HepG2 (cell line): ENCODE data around the gene FBXO2. TPM values are rescaled to one million over a fixed set of nuclear protein-coding genes. Genes with fewer than 3 reads are reported as not detected.
A peak's percentile ranks its signal among the peaks of the same experiment; 100 is the strongest.

Source experiments
- ATF7-NPFF ChIP-seq: sonication (generic); formaldehyde crosslinking; IDR thresholded peaks from 2 replicates; pipeline ENCODE4 v1.8.1; 2023; ENCODE audit warnings: mild to moderate bottlenecking, low read depth, missing genetic modification reagents, moderate library complexity
- HHEX ChIP-seq: IDR thresholded peaks from 2 replicates; pipeline ENCODE4 v1.6.1; 2016; ENCODE audit warnings: control low read depth
- KLF11 ChIP-seq: IDR thresholded peaks from 2 replicates; pipeline ENCODE4 v1.6.1; 2016; ENCODE audit warnings: missing compliant biosample characterization
- PCBP2 ChIP-seq: fragments of 200-400 bp; formaldehyde crosslinking; optimal IDR thresholded peaks from 2 replicates; pipeline ENCODE3; 2018; ENCODE audit warnings: low read length, low read depth; ENCODE audit not compliant: poor library complexity, severe bottlenecking
- RARA ChIP-seq: IDR thresholded peaks from 2 replicates; pipeline ENCODE4 v1.6.1; 2016; ENCODE audit warnings: missing genetic modification reagents, missing compliant biosample characterization
- RFX5 ChIP-seq: IDR thresholded peaks from 2 replicates; pipeline ENCODE4 v1.6.1; 2011; ENCODE audit warnings: low read depth, low read length, improper control_type of control experiment
- THRA ChIP-seq: sonication (generic); formaldehyde crosslinking; IDR thresholded peaks from 2 replicates; pipeline ENCODE4 v1.4.0; 2020; ENCODE audit warnings: missing genetic modification reagents, borderline replicate concordance
- YEATS2 ChIP-seq: sonication (generic); formaldehyde crosslinking; IDR thresholded peaks from 2 replicates; pipeline ENCODE4 v1.4.0; 2020; ENCODE audit warnings: missing genetic modification reagents, borderline replicate concordance
- ZBTB49 ChIP-seq: sonication (generic); formaldehyde crosslinking; IDR thresholded peaks from 2 replicates; pipeline ENCODE4 v1.4.0; 2020; ENCODE audit warnings: missing genetic modification reagents, borderline replicate concordance
- ZFAT ChIP-seq: sonication (generic); formaldehyde crosslinking; conservative IDR thresholded peaks from 2 replicates; pipeline ENCODE4 v1.8.1; 2023; ENCODE audit warnings: missing genetic modification reagents, inconsistent platforms
- ZFP62 ChIP-seq: sonication (generic); formaldehyde crosslinking; IDR thresholded peaks from 2 replicates; pipeline ENCODE4 v1.4.0; 2020; ENCODE audit warnings: missing genetic modification reagents
- ZNF17 ChIP-seq: sonication (generic); formaldehyde crosslinking; IDR thresholded peaks from 2 replicates; pipeline ENCODE4 v1.5.0; 2020; ENCODE audit warnings: mild to moderate bottlenecking, missing genetic modification reagents
- ZNF282 ChIP-seq: fragments of 450-650 bp; IDR thresholded peaks from 2 replicates; pipeline ENCODE4 v1.6.1; 2018; ENCODE audit not compliant: partially characterized antibody
- ZNF333 ChIP-seq: sonication (generic); formaldehyde crosslinking; IDR thresholded peaks from 2 replicates; pipeline ENCODE4 v1.4.0; 2020; ENCODE audit warnings: mild to moderate bottlenecking, missing genetic modification reagents, borderline replicate concordance
- ZNF432 ChIP-seq: sonication (generic); formaldehyde crosslinking; IDR thresholded peaks from 2 replicates; pipeline ENCODE4 v1.5.0; 2020; ENCODE audit warnings: missing genetic modification reagents, mild to moderate bottlenecking, borderline replicate concordance
- ZNF451 ChIP-seq: sonication (generic); formaldehyde crosslinking; IDR thresholded peaks from 2 replicates; pipeline ENCODE4 v1.5.0; 2020; ENCODE audit warnings: mild to moderate bottlenecking, missing genetic modification reagents
- ZNF547 ChIP-seq: sonication (generic); formaldehyde crosslinking; IDR thresholded peaks from 2 replicates; pipeline ENCODE4 v1.5.1; 2020; ENCODE audit warnings: mild to moderate bottlenecking, missing genetic modification reagents
- ZNF780A ChIP-seq: sonication (generic); formaldehyde crosslinking; IDR thresholded peaks from 2 replicates; pipeline ENCODE4 v1.8.0; 2022; ENCODE audit warnings: mild to moderate bottlenecking, missing genetic modification reagents, moderate library complexity
- polyA plus RNA-seq, 8 experiments: library from polyadenylated mRNA; depleted of rRNA in 3 of 8; stranded (reverse) in 7 of 8; unstranded in 1 of 8; fragments of >200 nt; fragmentation: Illumina TruSeq in 4 of 8; extraction: Trizol in 4 of 8; gene quantifications; 2 replicates each; pipeline versions ENCODE4 v1.2.1 to v1.2.3, GENCODE V29; 2011 to 2016; ENCODE audit warnings: low read depth in 4 of 8, missing spikeins in 1 of 8, mixed read lengths in 1 of 8; ENCODE audit not compliant: insufficient read depth in 1 of 8
- total RNA-seq, 5 experiments: library from RNA; depleted of rRNA; stranded (reverse); fragments of >200 nt; fragmentation: Illumina TruSeq; extraction: Trizol; gene quantifications; 2 replicates each; pipeline ENCODE4 v1.2.3, GENCODE V29; 2016; ENCODE audit warnings: low read depth in 1 of 5
- TF ChIP-seq, protein P1 (sequence below): sonication (generic); formaldehyde crosslinking; IDR thresholded peaks from 2 replicates; pipeline ENCODE4 v1.5.0; 2020; ENCODE audit warnings: mild to moderate bottlenecking, missing genetic modification reagents
- TF ChIP-seq, protein P2 (sequence below): sonication (generic); formaldehyde crosslinking; IDR thresholded peaks from 2 replicates; pipeline ENCODE4 v1.8.0; 2023; ENCODE audit warnings: mild to moderate bottlenecking, missing genetic modification reagents
- TF ChIP-seq, protein P3 (sequence below): sonication (generic); formaldehyde crosslinking; IDR thresholded peaks from 2 replicates; pipeline ENCODE4 v1.5.0; 2020; ENCODE audit warnings: missing genetic modification reagents

Gene FBXO2
- total and polyA plus RNA-seq, 2 of the 13 experiments (the other 11 are each of a cell fraction or from before 2014, with no cell fraction given) = 79.3 to 112 TPM

DNA sequence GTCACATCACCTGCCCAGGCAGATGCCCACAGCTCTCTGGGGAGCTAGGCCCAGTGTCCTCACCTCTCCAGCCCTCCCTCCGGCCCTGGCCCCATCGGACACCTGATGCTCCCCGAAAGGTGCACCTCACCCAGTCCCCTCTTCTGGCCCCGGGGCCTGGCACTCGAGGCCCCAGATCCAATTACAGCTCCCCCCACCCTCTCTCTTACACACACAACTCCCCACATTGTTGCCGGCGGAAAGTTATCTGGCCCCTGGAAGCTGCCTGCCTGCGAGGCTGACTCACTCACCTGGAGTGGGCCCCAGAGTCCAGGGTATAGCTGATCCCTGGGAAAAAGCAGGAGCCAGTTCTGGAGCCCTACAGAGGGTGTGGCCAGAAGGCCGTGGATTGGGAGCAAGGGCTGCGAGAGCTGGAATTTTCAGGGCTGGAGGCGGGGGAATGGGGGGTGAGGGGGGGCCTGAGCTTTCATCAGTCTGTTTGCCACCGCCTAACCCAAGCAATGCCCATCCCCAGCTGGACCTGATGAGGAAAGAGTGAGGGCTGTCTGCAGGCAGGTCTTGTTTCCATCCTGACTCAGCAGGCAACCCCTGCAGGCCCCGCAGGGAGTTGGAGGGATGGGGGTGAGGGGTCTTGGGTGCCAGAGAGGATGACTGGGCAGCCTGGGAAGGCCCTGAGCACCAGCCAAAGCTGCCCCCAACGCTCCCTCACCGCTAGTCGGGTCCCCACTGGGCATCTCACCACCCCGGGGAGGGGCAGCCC is 948 bp downstream of the FBXO2 start (continued):
- TF ChIP-seq, protein P1, sequence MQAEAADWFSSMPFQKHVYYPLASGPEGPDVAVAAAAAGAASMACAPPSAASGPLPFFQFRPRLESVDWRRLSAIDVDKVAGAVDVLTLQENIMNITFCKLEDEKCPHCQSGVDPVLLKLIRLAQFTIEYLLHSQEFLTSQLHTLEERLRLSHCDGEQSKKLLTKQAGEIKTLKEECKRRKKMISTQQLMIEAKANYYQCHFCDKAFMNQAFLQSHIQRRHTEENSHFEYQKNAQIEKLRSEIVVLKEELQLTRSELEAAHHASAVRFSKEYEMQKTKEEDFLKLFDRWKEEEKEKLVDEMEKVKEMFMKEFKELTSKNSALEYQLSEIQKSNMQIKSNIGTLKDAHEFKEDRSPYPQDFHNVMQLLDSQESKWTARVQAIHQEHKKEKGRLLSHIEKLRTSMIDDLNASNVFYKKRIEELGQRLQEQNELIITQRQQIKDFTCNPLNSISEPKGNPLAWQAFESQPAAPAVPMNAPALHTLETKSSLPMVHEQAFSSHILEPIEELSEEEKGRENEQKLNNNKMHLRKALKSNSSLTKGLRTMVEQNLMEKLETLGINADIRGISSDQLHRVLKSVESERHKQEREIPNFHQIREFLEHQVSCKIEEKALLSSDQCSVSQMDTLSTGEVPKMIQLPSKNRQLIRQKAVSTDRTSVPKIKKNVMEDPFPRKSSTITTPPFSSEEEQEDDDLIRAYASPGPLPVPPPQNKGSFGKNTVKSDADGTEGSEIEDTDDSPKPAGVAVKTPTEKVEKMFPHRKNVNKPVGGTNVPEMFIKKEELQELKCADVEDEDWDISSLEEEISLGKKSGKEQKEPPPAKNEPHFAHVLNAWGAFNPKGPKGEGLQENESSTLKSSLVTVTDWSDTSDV (CRISPR knock-in tag) = no peak
- TF ChIP-seq RARA (CRISPR knock-in tag) = 0 out of 2 replicates have a peak, but pooled peaks have one; percentile 33
- TF ChIP-seq ZNF17 (CRISPR knock-in tag) = no peak
- no peak for TF ChIP-seq RFX5
- TF ChIP-seq HHEX (CRISPR knock-in tag) = no peak
- no peak for TF ChIP-seq ZNF451 (CRISPR knock-in tag)
- no peak for TF ChIP-seq ZNF780A
- TF ChIP-seq ZNF432 = no peak
- no peak for TF ChIP-seq ZNF282
- TF ChIP-seq KLF11 (CRISPR knock-in tag) = no peak; the same call in 1 of the 2 replicates
- no peak for TF ChIP-seq ZNF333
- TF ChIP-seq ATF7-NPFF = no peak
- TF ChIP-seq YEATS2 (CRISPR knock-in tag) = no peak; the same call in 1 of the 2 replicates
- no peak for TF ChIP-seq ZFP62 (CRISPR knock-in tag)
- no peak for TF ChIP-seq ZBTB49
- TF ChIP-seq, protein P2, sequence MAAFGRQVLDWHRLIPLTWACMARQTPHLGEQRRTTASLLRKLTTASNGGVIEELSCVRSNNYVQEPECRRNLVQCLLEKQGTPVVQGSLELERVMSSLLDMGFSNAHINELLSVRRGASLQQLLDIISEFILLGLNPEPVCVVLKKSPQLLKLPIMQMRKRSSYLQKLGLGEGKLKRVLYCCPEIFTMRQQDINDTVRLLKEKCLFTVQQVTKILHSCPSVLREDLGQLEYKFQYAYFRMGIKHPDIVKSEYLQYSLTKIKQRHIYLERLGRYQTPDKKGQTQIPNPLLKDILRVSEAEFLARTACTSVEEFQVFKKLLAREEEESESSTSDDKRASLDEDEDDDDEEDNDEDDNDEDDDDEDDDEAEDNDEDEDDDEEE (CRISPR knock-in tag) = no peak
- no peak for TF ChIP-seq ZFAT (CRISPR knock-in tag)
- TF ChIP-seq PCBP2 = no peak
- 0 out of 2 replicates have a peak, but pooled peaks have one; percentile 11 for TF ChIP-seq THRA (CRISPR knock-in tag)
- TF ChIP-seq, protein P3, sequence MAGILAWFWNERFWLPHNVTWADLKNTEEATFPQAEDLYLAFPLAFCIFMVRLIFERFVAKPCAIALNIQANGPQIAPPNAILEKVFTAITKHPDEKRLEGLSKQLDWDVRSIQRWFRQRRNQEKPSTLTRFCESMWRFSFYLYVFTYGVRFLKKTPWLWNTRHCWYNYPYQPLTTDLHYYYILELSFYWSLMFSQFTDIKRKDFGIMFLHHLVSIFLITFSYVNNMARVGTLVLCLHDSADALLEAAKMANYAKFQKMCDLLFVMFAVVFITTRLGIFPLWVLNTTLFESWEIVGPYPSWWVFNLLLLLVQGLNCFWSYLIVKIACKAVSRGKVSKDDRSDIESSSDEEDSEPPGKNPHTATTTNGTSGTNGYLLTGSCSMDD = no peak
- no peak for TF ChIP-seq ZNF547 (CRISPR knock-in tag)
